Thyroid gland (tissue), 4 donors: Measurements from ENCODE around the gene FGD5. TPM values are rescaled to one million over a fixed set of nuclear protein-coding genes. Genes with fewer than 3 reads are reported as not detected.

Experiments used
- DNase-seq, 2 donors: peaks; one replicate each; pipeline ENCODE4 v3.0.0-alpha.2; 2019
- H3K27ac ChIP-seq, 3 donors: fragments of 200-600 bp; sonication (generic); 1 replicate in 2 of 3; 2 replicates in 1 of 3; pipeline ENCODE4 v1.5.1; 2016 to 2019; ENCODE audit warnings: mild to moderate bottlenecking in 1 of 3, moderate library complexity in 1 of 3
- H3K27me3 ChIP-seq: fragments of 200-600 bp; sonication (generic); one replicate; pipeline ENCODE4 v1.5.1; 2019
- H3K36me3 ChIP-seq, 2 donors: fragments of 200-600 bp; sonication (generic); one replicate each; pipeline ENCODE4 v1.5.1; 2016 to 2019
- H3K4me1 ChIP-seq, 2 donors: fragments of 200-600 bp; sonication (generic); one replicate each; pipeline ENCODE4 v1.5.1; 2017 to 2019
- H3K4me3 ChIP-seq, 3 donors: fragments of 200-600 bp; sonication (generic); replicated peaks in 1 of 3; 1 replicate in 2 of 3; 2 replicates in 1 of 3; pipeline ENCODE4 v1.5.1; 2016; ENCODE audit warnings: mild to moderate bottlenecking in 1 of 3
- H3K9me3 ChIP-seq: fragments of 200-600 bp; sonication (generic); one replicate; pipeline ENCODE4 v1.5.1; 2017
- POLR2A ChIP-seq, 2 donors: fragments of 450-650 bp; IDR thresholded peaks; one replicate each; pipeline ENCODE4 v1.6.1; 2017; ENCODE audit warnings: antibody characterized with exemption in 2 of 2, mild to moderate bottlenecking in 2 of 2, moderate library complexity in 1 of 2
- WGBS, 2 donors: methylation state at CpG; one replicate each; pipeline ENCODE4 v1.1.5; 2017; 5-methylcytosine and 5-hydroxymethylcytosine counted together
- intact Hi-C: fragments of 100-400 bp; cut with DNase I; formaldehyde crosslinking; loops from one replicate; pipeline ENCODE4 v1.15.1; 2023
- total RNA-seq, 4 donors: library from RNA; depleted of rRNA; stranded (reverse); fragments of >200 nt; gene quantifications; one replicate each; pipeline ENCODE4 v1.2.3, GENCODE V29; 2016
- TF ChIP-seq, protein P1 (sequence below), 6 experiments: fragments of 200-600 bp in 3 of 6; fragments of 450-650 bp in 3 of 6; sonication (generic) in 3 of 6; IDR thresholded peaks; one replicate each; pipeline ENCODE4 v1.5.1; 2016 to 2019; ENCODE audit warnings: antibody characterized with exemption in 6 of 6, mild to moderate bottlenecking in 2 of 6, inconsistent platforms in 1 of 6, moderate library complexity in 1 of 6

The FGD5 gene
- total RNA-seq, 4 donors from 2014 or later = 13.0 to 29.3 (median 17.4) TPM

DNA sequence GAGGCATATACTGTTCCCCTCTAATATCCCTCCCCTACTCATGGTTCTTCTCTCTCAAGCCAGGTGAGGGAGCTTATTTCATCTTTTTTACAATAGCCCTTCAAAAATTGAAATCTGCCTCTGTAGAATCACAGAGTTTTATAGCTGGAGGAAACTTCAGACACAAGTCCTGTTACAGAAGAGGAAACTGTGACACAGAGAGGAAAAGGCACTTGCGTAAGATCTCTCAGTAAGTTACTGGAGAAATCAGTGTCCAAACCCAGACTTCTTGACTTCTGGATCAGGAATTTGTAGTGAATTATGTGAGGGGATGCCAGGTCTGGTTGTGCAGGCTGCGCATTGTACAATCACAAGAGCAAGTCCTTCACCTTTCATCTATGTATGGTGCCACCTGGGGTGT is 4.6 kb downstream of the FGD5 start:
- Histone ChIP-seq H3K27me3 (no peaks in the 10 kb centered on the region), H3K9me3 (no peaks in the 10 kb centered on the region), H3K36me3 (no peaks in the 10 kb centered on the region), H3K4me3 (no peak overlapping the region), H3K27ac (no peak overlapping the region), H3K4me1 (peaks cover 0 to 9% of the 10 kb centered on the region in 2 donors)
- TF ChIP-seq, protein P1, sequence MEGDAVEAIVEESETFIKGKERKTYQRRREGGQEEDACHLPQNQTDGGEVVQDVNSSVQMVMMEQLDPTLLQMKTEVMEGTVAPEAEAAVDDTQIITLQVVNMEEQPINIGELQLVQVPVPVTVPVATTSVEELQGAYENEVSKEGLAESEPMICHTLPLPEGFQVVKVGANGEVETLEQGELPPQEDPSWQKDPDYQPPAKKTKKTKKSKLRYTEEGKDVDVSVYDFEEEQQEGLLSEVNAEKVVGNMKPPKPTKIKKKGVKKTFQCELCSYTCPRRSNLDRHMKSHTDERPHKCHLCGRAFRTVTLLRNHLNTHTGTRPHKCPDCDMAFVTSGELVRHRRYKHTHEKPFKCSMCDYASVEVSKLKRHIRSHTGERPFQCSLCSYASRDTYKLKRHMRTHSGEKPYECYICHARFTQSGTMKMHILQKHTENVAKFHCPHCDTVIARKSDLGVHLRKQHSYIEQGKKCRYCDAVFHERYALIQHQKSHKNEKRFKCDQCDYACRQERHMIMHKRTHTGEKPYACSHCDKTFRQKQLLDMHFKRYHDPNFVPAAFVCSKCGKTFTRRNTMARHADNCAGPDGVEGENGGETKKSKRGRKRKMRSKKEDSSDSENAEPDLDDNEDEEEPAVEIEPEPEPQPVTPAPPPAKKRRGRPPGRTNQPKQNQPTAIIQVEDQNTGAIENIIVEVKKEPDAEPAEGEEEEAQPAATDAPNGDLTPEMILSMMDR (IDR thresholded peaks at IDR 0.05) = no peak
- TF ChIP-seq POLR2A (IDR thresholded peaks at IDR 0.05) = no peak
- intact Hi-C loops = no loop called here
- WGBS, 2 donors = 74 to 88% methylated on average over 2 of the region's 2 CpGs
- no peak for DNase-seq

DNA sequence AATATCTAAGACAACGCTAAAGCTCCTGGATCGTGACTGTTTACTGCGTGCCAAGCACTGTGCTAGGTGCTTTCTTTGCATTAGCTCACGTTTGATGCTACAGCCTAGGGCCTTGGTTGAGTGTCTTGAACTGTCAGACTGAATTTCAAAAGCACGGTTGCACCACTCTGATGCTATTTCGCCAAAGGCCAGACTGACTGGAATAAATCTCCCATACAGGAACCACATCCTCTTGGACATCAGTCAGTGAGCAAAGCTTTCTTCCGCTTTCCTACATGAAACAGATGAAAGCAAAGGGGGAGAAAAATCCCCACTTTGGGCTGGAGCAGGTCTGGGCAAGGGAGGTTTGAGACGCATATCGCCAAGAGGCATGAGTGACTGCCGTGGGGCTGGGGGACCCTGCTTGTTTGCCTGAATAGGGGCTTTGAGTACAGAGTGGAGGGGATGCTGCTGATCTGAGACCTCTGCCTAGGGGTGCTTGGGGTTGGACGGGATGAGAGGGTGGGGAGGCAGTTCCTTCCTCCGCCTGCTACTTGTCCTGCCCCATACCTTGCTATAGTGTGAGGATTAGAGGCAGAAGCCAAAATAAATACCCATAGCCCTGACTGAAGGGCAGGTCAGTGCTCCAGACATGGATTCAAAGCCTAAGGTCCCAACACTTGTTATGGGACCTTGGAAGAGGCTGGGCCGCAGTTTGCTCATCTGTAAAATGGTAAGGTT is 5.3 kb downstream of the FGD5 start:
- Histone ChIP-seq H3K4me1 (peaks cover 0 to 9% of the 10 kb centered on the region in 2 donors), H3K27me3 (no peaks in the 10 kb centered on the region), H3K36me3 (no peaks in the 10 kb centered on the region), H3K9me3 (no peaks in the 10 kb centered on the region), H3K4me3 (no peak overlapping the region), H3K27ac (peak overlapping the region in 2 of 3 donors; percentile 16 to 45)
- intact Hi-C loops = no loop called here
- TF ChIP-seq, protein P1 (IDR thresholded peaks at IDR 0.05) = no peak
- no peak for TF ChIP-seq POLR2A (IDR thresholded peaks at IDR 0.05)
- 76 to 83% methylated on average over 13 of the region's 13 CpGs for WGBS, 2 donors
- DNase-seq = no peak

- no peak for DNase-seq
- H3K36me3 ChIP-seq = no peaks in the 10 kb centered on the region
- no peaks in the 10 kb centered on the region for H3K9me3 ChIP-seq
- H3K27me3 ChIP-seq = no peaks in the 10 kb centered on the region
- TF ChIP-seq, protein P1 (IDR thresholded peaks at IDR 0.05) = no peak
- TF ChIP-seq POLR2A (IDR thresholded peaks at IDR 0.05) = no peak
- intact Hi-C loops = no loop called here
- H3K4me3 ChIP-seq = no peak overlapping the region
- H3K4me1 ChIP-seq = peaks cover 0 to 9% of the 10 kb centered on the region in 2 donors
- peak overlapping the region in 1 of 3 donors; percentile 45 for H3K27ac ChIP-seq
- 66 to 76% methylated on average over 2 of the region's 2 CpGs for WGBS, 2 donors
These were observed 5.9 kb downstream of the FGD5 start for GRCh38 chr3:14824646-14825045.

- Histone ChIP-seq H3K4me1 (peaks cover 0 to 9% of the 10 kb centered on the region in 2 donors), H3K27ac (no peak overlapping the region), H3K27me3 (no peaks in the 10 kb centered on the region), H3K4me3 (no peak overlapping the region), H3K36me3 (no peaks in the 10 kb centered on the region), H3K9me3 (no peaks in the 10 kb centered on the region)
- DNase-seq = no peak
- TF ChIP-seq POLR2A (IDR thresholded peaks at IDR 0.05) = no peak
- TF ChIP-seq, protein P1 (IDR thresholded peaks at IDR 0.05) = no peak
- intact Hi-C loops = no loop called here
- 72 to 79% methylated on average over 4 of the region's 4 CpGs for WGBS, 2 donors
These were observed 7.3 kb downstream of the FGD5 start for GRCh38 chr3:14826069-14826468.

DNA sequence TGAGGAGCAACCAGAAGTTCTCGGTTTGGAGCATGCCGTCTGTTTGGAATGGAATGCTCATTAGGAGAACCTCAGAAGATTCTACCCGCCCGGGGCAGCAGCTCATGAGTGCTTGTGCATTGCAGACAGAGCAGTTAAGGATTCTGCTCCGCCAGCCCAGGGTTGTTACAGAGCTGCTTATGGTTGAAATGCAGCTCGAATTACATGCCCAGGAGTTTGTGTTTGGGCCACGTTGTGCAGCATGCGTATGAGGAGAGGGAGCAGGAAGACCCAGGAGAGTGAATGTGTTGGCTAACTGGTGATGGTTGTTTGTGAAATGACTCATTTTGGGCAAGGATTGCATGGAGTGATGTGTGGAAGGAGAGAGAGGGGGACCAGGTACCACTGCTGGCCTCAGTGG is 9.0 kb downstream of the FGD5 start:
- no peak overlapping the region for H3K27ac ChIP-seq
- no peaks in the 10 kb centered on the region for H3K27me3 ChIP-seq
- H3K4me1 ChIP-seq = peaks cover 0 to 5% of the 10 kb centered on the region in 2 donors
- TF ChIP-seq, protein P1 (IDR thresholded peaks at IDR 0.05) = no peak
- no peak for TF ChIP-seq POLR2A (IDR thresholded peaks at IDR 0.05)
- no peak overlapping the region for H3K4me3 ChIP-seq
- intact Hi-C loops = no loop called here
- no peaks in the 10 kb centered on the region for H3K9me3 ChIP-seq
- 42 to 44% methylated on average over 8 of the region's 8 CpGs for WGBS, 2 donors
- DNase-seq = no peak
- H3K36me3 ChIP-seq = no peaks in the 10 kb centered on the region
